Progenitor cell of endocrine pancreas (in vitro differentiated cells): ENCODE measurements around the gene FURIN. TPM values are rescaled to one million over a fixed set of nuclear protein-coding genes. Genes with fewer than 3 reads are reported as not detected.

ENCODE experiments used
- DNase-seq: peaks from one replicate; pipeline ENCODE4 v3.0.0; 2021; ENCODE audit warnings: low spot score; ENCODE audit not compliant: unreplicated experiment
- H3K27ac Mint-ChIP-seq: 2 replicates; pipeline ENCODE4 v1.8.0; 2021; ENCODE audit warnings: mild to moderate bottlenecking, moderate library complexity, mixed read lengths
- H3K27me3 Mint-ChIP-seq: 2 replicates; pipeline ENCODE4 v1.8.0; 2021; ENCODE audit warnings: mixed read lengths
- H3K36me3 Mint-ChIP-seq: 2 replicates; pipeline ENCODE4 v1.8.0; 2022; ENCODE audit warnings: mixed read lengths; ENCODE audit not compliant: insufficient read depth
- H3K4me1 Mint-ChIP-seq: 2 replicates; pipeline ENCODE4 v1.8.0; 2021; ENCODE audit warnings: low read depth, mixed read lengths
- H3K4me3 Mint-ChIP-seq: 2 replicates; pipeline ENCODE4 v1.8.0; 2021; ENCODE audit warnings: low read depth, mild to moderate bottlenecking, moderate library complexity, mixed read lengths
- H3K9me3 Mint-ChIP-seq: 2 replicates; pipeline ENCODE4 v1.8.0; 2021; ENCODE audit warnings: low read depth, mixed read lengths
- CTCF ChIP-seq: fragments of 200-600 bp; sonication (generic); IDR thresholded peaks from one replicate; pipeline ENCODE4 v1.5.0; 2021; ENCODE audit warnings: antibody characterized with exemption, mild to moderate bottlenecking; ENCODE audit not compliant: unreplicated experiment
- total RNA-seq: library from RNA; stranded (reverse); gene quantifications from 2 replicates; pipeline ENCODE4 v1.2.1, GENCODE V29; 2021

Gene FURIN
- total RNA-seq, 1 donor from 2014 or later: 64.8 TPM

- Mint-ChIP-seq H3K4me3 (no peak overlapping the region), H3K9me3 (no peaks in the 10 kb centered on the region), H3K36me3 (peaks cover 23% of the 10 kb centered on the region), H3K27me3 (no peaks in the 10 kb centered on the region), H3K4me1 (peaks cover 32% of the 10 kb centered on the region), H3K27ac (no peak overlapping the region)
- DNase-seq: no peak
- no peak for TF ChIP-seq CTCF
Observed at GRCh38 chr15:90875549-90875981, 7.2 kb downstream of the FURIN start.

GRCh38 chr15:90876046-90876445 is 7.7 kb downstream of the FURIN start:
- peaks cover 23% of the 10 kb centered on the region for H3K36me3 Mint-ChIP-seq
- DNase-seq: no peak
- peaks cover 29% of the 10 kb centered on the region for H3K4me1 Mint-ChIP-seq
- no peak for TF ChIP-seq CTCF
- no peaks in the 10 kb centered on the region for H3K9me3 Mint-ChIP-seq
- H3K27me3 Mint-ChIP-seq: no peaks in the 10 kb centered on the region
- H3K4me3 Mint-ChIP-seq: no peak overlapping the region
- H3K27ac Mint-ChIP-seq: peak overlapping the region; percentile 56

GRCh38 chr15:90876512-90877170 is 8.3 kb downstream of the FURIN start:
- peak overlapping the region; percentile 56 for H3K27ac Mint-ChIP-seq
- H3K27me3 Mint-ChIP-seq: no peaks in the 10 kb centered on the region
- H3K4me1 Mint-ChIP-seq: peaks cover 29% of the 10 kb centered on the region
- no peak for TF ChIP-seq CTCF
- H3K9me3 Mint-ChIP-seq: no peaks in the 10 kb centered on the region
- peaks cover 23% of the 10 kb centered on the region for H3K36me3 Mint-ChIP-seq
- H3K4me3 Mint-ChIP-seq: no peak overlapping the region
- DNase-seq: no peak

GRCh38 chr15:90877315-90877714 is 8.9 kb downstream of the FURIN start:
- Mint-ChIP-seq H3K9me3 (no peaks in the 10 kb centered on the region), H3K36me3 (peaks cover 23% of the 10 kb centered on the region), H3K4me1 (peaks cover 27% of the 10 kb centered on the region), H3K4me3 (no peak overlapping the region), H3K27ac (no peak overlapping the region), H3K27me3 (no peaks in the 10 kb centered on the region)
- DNase-seq: no peak
- no peak for TF ChIP-seq CTCF

- H3K9me3 Mint-ChIP-seq: no peaks in the 10 kb centered on the region
- H3K36me3 Mint-ChIP-seq: peaks cover 23% of the 10 kb centered on the region
- no peaks in the 10 kb centered on the region for H3K27me3 Mint-ChIP-seq
- DNase-seq: no peak
- peaks cover 20% of the 10 kb centered on the region for H3K4me1 Mint-ChIP-seq
- H3K27ac Mint-ChIP-seq: no peak overlapping the region
- TF ChIP-seq CTCF: no peak
- H3K4me3 Mint-ChIP-seq: no peak overlapping the region
Observed at GRCh38 chr15:90877996-90878395, 9.6 kb downstream of the FURIN start.
